K562 (cell line): ENCODE measurements around the gene RNF17. TPM values are rescaled to one million over a fixed set of nuclear protein-coding genes. Genes with fewer than 3 reads are reported as not detected.

Source experiments
- ATF7 ChIP-seq: fragments of 450-650 bp; IDR thresholded peaks from 2 replicates; pipeline ENCODE4 v1.7.1; 2014; ENCODE audit warnings: mild to moderate bottlenecking, moderate library complexity
- BCLAF1 ChIP-seq, 2 experiments: fragments of 450-650 bp in 1 of 2; IDR thresholded peaks; 2 replicates each; pipeline ENCODE4 v1.6.1; 2011 to 2017; ENCODE audit warnings: low read depth in 2 of 2, antibody characterized with exemption in 1 of 2, borderline replicate concordance in 1 of 2, low read length in 1 of 2, mild to moderate bottlenecking in 1 of 2, mixed read lengths in 1 of 2; ENCODE audit not compliant: control insufficient read depth in 1 of 2
- ELF4 ChIP-seq: fragments of 450-650 bp; formaldehyde crosslinking; IDR thresholded peaks from 2 replicates; pipeline ENCODE4 v1.4.0; 2022; ENCODE audit warnings: missing genetic modification characterization
- GATA2 ChIP-seq: sonication (generic); formaldehyde crosslinking; IDR thresholded peaks from 2 replicates; pipeline ENCODE4 v1.4.0; 2020; ENCODE audit warnings: mild to moderate bottlenecking, missing genetic modification reagents
- KHSRP ChIP-seq: fragments of 450-650 bp; IDR thresholded peaks from 2 replicates; pipeline ENCODE4 v1.6.1; 2017
- L3MBTL2 ChIP-seq: fragments of 450-650 bp; IDR thresholded peaks from 2 replicates; pipeline ENCODE4 v1.6.1; 2016; ENCODE audit warnings: mild to moderate bottlenecking, moderate library complexity
- MCM2 ChIP-seq: fragments of 450-650 bp; IDR thresholded peaks from 2 replicates; pipeline ENCODE4 v1.6.1; 2017; ENCODE audit warnings: low read depth, mild to moderate bottlenecking
- RUNX1 ChIP-seq: sonication (generic); IDR thresholded peaks from 2 replicates; pipeline ENCODE4 v1.6.1; 2016; ENCODE audit warnings: antibody characterized with exemption, low read depth
- ZNF277 ChIP-seq: fragments of 250-450 bp; sonication (Bioruptor Pico); IDR thresholded peaks from 2 replicates; pipeline ENCODE4 v1.8.0; 2022; ENCODE audit warnings: inconsistent platforms, mild to moderate bottlenecking, moderate library complexity, borderline replicate concordance
- ZNF282 ChIP-seq: sonication (generic); formaldehyde crosslinking; IDR thresholded peaks from 2 replicates; pipeline ENCODE4 v1.8.1; 2023; ENCODE audit warnings: missing genetic modification reagents
- ZNF830 ChIP-seq: fragments of 250-450 bp; sonication (Bioruptor Pico); IDR thresholded peaks from 2 replicates; pipeline ENCODE4 v1.5.0; 2021; ENCODE audit warnings: mild to moderate bottlenecking
- polyA plus RNA-seq, 8 experiments: library from polyadenylated mRNA; depleted of rRNA in 4 of 8; stranded (reverse) in 5 of 8; unstranded in 3 of 8; fragments of >200 nt; fragmentation: Nextera tagmentation in 2 of 8; fragmentation: Illumina TruSeq in 1 of 8; extraction: Ambion mirVana in 2 of 8; extraction: Trizol in 1 of 8; gene quantifications; 2 replicates each; pipeline versions ENCODE4 v1.2.1 to v1.2.3, GENCODE V29; 2011 to 2014; ENCODE audit warnings: inconsistent platforms in 1 of 8, missing spikeins in 1 of 8
- total RNA-seq, 7 experiments: library from RNA; depleted of rRNA in 6 of 7; stranded (reverse); fragments of >200 nt in 6 of 7; fragmentation: Illumina TruSeq in 2 of 7; extraction: Trizol in 2 of 7; gene quantifications; 2 replicates each; pipeline versions ENCODE4 v1.2.1 to v1.2.3, GENCODE V29; 2011 to 2021; ENCODE audit warnings: low replicate concordance in 1 of 7
- TF ChIP-seq, protein P1 (sequence below), 2 experiments: fragments of 450-650 bp; IDR thresholded peaks; 2 replicates each; pipeline ENCODE4 v1.6.1; 2016; ENCODE audit warnings: mild to moderate bottlenecking in 2 of 2, borderline replicate concordance in 1 of 2, low read depth in 1 of 2, moderate library complexity in 1 of 2
- TF ChIP-seq, protein P2 (sequence below): IDR thresholded peaks from 2 replicates; pipeline ENCODE4 v1.6.1; 2011; ENCODE audit not compliant: insufficient read length; ENCODE audit errors: extremely low read depth

Gene RNF17
- total and polyA plus RNA-seq, 9 of the 15 experiments (the other 6 are each of a cell fraction or from before 2014, with no cell fraction given) = 0.11 to 0.90 (median 0.58) TPM

DNA sequence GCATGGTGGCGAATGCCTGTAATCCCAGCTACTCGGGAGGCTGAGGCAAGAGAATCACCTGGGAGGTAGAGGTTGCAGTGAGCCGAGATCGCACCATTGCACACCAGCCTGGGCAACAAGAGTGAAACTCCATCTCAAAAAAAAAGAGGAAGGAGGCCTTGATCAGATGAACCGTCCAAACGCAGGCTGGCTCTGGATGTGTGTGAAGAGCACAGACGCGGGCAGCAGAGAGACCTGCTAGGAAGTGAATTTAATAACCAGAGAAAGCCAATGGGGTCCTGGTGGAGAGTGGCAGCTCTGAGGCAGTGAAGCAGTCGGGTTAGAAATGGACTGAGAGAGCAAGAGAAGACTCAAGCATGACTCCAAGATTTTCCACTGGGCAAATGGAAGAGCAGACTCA is 136.5 kb downstream of the RNF17 start (continued):
- no peak for TF ChIP-seq BCLAF1 (IDR thresholded peaks at IDR 0.05; ENCODE audit: borderline replicate concordance in 1 of 2, control insufficient read depth in 1 of 2, low read depth in 2 of 2, low read length in 1 of 2)
- no peak for TF ChIP-seq L3MBTL2
- TF ChIP-seq ZNF830 = no peak
- no peak for TF ChIP-seq ELF4
- TF ChIP-seq, protein P1, sequence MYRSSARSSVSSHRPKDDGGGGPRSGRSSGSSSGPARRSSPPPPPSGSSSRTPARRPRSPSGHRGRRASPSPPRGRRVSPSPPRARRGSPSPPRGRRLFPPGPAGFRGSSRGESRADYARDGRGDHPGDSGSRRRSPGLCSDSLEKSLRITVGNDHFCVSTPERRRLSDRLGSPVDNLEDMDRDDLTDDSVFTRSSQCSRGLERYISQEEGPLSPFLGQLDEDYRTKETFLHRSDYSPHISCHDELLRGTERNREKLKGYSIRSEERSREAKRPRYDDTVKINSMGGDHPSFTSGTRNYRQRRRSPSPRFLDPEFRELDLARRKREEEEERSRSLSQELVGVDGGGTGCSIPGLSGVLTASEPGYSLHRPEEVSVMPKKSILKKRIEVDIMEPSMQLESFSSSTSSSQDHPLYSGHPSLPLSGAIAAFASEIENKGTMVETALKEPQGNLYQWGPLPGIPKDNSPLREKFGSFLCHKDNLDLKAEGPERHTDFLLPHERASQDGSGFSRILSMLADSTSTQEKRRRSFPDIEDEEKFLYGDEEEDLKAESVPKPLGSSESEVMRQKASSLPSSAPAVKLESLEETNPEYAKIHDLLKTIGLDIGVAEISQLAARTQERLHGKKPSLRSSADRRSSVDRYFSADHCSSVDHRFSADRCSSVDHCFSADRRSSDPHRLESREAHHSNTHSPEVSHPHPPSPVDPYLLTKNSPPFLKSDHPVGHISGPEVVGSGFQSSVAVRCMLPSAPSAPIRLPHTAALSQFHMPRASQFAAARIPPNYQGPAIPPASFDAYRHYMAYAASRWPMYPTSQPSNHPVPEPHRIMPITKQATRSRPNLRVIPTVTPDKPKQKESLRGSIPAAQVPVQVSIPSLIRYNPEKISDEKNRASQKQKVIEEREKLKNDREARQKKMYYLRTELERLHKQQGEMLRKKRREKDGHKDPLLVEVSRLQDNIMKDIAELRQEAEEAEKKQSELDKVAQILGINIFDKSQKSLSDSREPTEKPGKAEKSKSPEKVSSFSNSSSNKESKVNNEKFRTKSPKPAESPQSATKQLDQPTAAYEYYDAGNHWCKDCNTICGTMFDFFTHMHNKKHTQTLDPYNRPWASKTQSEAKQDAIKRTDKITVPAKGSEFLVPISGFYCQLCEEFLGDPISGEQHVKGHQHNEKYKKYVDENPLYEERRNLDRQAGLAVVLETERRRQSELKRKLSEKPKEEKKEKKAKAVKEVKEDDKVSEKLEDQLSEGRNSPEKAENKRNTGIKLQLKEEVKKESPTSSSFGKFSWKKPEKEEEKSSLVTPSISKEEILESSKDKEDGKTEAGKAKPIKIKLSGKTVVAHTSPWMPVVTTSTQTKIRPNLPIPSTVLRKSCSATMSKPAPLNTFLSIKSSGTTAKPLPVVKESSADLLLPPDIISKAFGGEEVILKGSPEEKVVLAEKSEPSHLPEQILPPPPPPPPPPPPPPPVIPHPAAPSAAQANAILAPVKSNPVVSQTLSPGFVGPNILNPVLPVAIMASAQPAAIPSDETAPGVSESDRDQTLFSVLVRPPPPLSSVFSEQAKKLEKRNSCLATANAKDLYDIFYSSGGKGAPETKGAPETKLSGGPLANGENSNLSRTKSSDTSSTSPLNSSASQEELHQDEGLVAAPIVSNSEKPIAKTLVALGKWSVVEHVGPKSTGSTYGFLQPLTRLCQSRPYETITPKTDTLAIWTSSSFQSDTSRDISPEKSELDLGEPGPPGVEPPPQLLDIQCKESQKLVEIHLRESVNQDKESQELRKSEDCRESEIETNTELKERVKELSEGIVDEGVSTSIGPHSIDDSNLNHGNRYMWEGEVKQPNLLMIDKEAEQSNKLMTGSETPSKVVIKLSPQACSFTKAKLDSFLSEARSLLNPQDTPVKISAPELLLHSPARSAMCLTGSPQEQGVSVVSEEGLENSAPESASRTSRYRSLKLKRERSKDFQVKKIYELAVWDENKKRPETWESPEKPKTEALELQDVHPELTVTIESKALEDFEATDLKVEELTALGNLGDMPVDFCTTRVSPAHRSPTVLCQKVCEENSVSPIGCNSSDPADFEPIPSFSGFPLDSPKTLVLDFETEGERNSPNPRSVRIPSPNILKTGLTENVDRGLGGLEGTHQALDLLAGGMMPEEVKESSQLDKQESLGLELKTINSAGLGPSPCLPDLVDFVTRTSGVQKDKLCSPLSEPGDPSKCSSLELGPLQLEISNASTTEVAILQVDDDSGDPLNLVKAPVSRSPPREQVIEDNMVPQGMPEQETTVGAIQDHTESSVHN (IDR thresholded peaks at IDR 0.05; ENCODE audit: borderline replicate concordance in 1 of 2, low read depth in 1 of 2) = no peak
- TF ChIP-seq KHSRP = no peak
- no peak for TF ChIP-seq ZNF282 (CRISPR knock-in tag)
- TF ChIP-seq GATA2 (CRISPR knock-in tag) = no peak
- TF ChIP-seq RUNX1 = no peak
- TF ChIP-seq ZNF277 (CRISPR knock-in tag) = no peak
- TF ChIP-seq, protein P2, sequence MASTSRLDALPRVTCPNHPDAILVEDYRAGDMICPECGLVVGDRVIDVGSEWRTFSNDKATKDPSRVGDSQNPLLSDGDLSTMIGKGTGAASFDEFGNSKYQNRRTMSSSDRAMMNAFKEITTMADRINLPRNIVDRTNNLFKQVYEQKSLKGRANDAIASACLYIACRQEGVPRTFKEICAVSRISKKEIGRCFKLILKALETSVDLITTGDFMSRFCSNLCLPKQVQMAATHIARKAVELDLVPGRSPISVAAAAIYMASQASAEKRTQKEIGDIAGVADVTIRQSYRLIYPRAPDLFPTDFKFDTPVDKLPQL = no peak
- TF ChIP-seq MCM2 = no peak
- no peak for TF ChIP-seq ATF7
